Adrenal gland (tissue), 12 donors: ENCODE data around the gene HHLA2. TPM values are rescaled to one million over a fixed set of nuclear protein-coding genes. Genes with fewer than 3 reads are reported as not detected.

ENCODE experiments used
- DNase-seq, 7 donors: peaks; one replicate each; pipeline ENCODE4 v3.0.0-alpha.2; 2019 to 2020
- H3K27ac ChIP-seq, 5 donors: fragments of 200-600 bp; sonication (generic) in 4 of 5; 1 replicate in 3 of 5; 2 replicates in 2 of 5; pipeline versions ENCODE4 v1.5.1 to v1.8.0; 2016 to 2020; ENCODE audit warnings: mild to moderate bottlenecking in 1 of 5
- H3K27me3 ChIP-seq: fragments of 200-600 bp; 2 replicates; pipeline ENCODE4 v1.8.0; 2021
- H3K36me3 ChIP-seq, 2 donors: fragments of 200-600 bp; replicated peaks in 1 of 2; 1 replicate in 1 of 2; 2 replicates in 1 of 2; pipeline versions ENCODE4 v1.5.1 to v1.8.0; 2018 to 2022
- H3K4me1 ChIP-seq, 2 donors: fragments of 200-600 bp; replicated peaks in 1 of 2; 1 replicate in 1 of 2; 2 replicates in 1 of 2; pipeline versions ENCODE4 v1.5.1 to v1.8.0; 2018 to 2021
- H3K4me3 ChIP-seq, 4 donors: fragments of 200-600 bp; sonication (generic) in 3 of 4; one replicate each; pipeline ENCODE4 v1.5.1; 2016 to 2018
- H3K9me3 ChIP-seq, 3 donors: fragments of 200-600 bp; sonication (generic) in 1 of 3; replicated peaks in 1 of 3; 1 replicate in 2 of 3; 2 replicates in 1 of 3; pipeline versions ENCODE4 v1.5.1 to v1.8.0; 2016 to 2021
- POLR2A ChIP-seq, 2 donors: fragments of 450-650 bp; IDR thresholded peaks; one replicate each; pipeline ENCODE4 v1.6.1; 2017; ENCODE audit warnings: antibody characterized with exemption in 2 of 2, mild to moderate bottlenecking in 2 of 2, moderate library complexity in 1 of 2
- WGBS, 4 donors: extraction: QIAGEN DNeasy Blood & Tissue Kit in 2 of 4; methylation state at CpG; one replicate each; pipeline versions ENCODE4 v1.1.5 to v1.1.7; 2013 to 2017; 5-methylcytosine and 5-hydroxymethylcytosine counted together
- intact Hi-C, 2 donors: fragments of 100-400 bp; cut with DNase I; formaldehyde crosslinking; loops; one replicate each; pipeline versions ENCODE4 v1.14.1 to v1.15.0; 2022 to 2023
- polyA plus RNA-seq, 3 donors: library from polyadenylated mRNA; stranded (reverse); fragments of 200-250 nt in 2 of 3; fragments of 350-450 nt in 1 of 3; fragmentation: Illumina TruSeq in 1 of 3; extraction: RNeasy Lipid Tissue Mini Kit (QIAGEN cat#74804) in 1 of 3; gene quantifications; one replicate each; pipeline ENCODE4 v1.2.3, GENCODE V29; 2013 to 2014
- total RNA-seq, 9 donors: library from RNA; depleted of rRNA in 4 of 9; stranded (reverse); fragments of >200 nt in 4 of 9; fragments of 120-200 nt in 1 of 9; fragmentation: NEBNext Ultra II Directional in 1 of 9; extraction: Animal tissue kit (Norgen Biotek cat#: 25700) in 1 of 9; gene quantifications; one replicate each; pipeline versions ENCODE4 v1.1.0 to v1.2.4, GENCODE V29; 2013 to 2023
- TF ChIP-seq, protein P1 (sequence below), 6 experiments: fragments of 450-650 bp in 4 of 6; fragments of 200-600 bp in 2 of 6; sonication (generic) in 1 of 6; IDR thresholded peaks; 1 replicate in 5 of 6; 2 replicates in 1 of 6; pipeline versions ENCODE4 v1.5.1 to v1.8.0; 2016 to 2021; ENCODE audit warnings: antibody characterized with exemption in 6 of 6, mild to moderate bottlenecking in 2 of 6, moderate library complexity in 1 of 6
- donor health status: healthy with polysubstance abuse.
- donor health status: Bipolar disorder and iron deficiency.
- donor health status: DM: yes; HTN: yes; CAD: no.
- donor health status: DM: no; HTN: no; CAD: no.
- donor health status: DM: no; HTN: no; CAD: no.
- donor health status: DM: yes; HTN: yes; CAD: no.

HHLA2 gene
- total and polyA plus RNA-seq, 12 donors: 0.03 to 0.06 TPM; not detected in 10

- intact Hi-C loops: no loop called here
- no peaks in the 10 kb centered on the region for H3K36me3 ChIP-seq
- H3K4me1 ChIP-seq: no peaks in the 10 kb centered on the region
- 88 to 96% (median 91%) methylated on average over 4 of the region's 4 CpGs for WGBS, 4 donors
- H3K9me3 ChIP-seq: no peaks in the 10 kb centered on the region
- H3K4me3 ChIP-seq: no peak overlapping the region
- H3K27me3 ChIP-seq: no peaks in the 10 kb centered on the region
- H3K27ac ChIP-seq: no peak overlapping the region
- no peak for DNase-seq
- TF ChIP-seq POLR2A (IDR thresholded peaks at IDR 0.05): no peak
- TF ChIP-seq, protein P1, sequence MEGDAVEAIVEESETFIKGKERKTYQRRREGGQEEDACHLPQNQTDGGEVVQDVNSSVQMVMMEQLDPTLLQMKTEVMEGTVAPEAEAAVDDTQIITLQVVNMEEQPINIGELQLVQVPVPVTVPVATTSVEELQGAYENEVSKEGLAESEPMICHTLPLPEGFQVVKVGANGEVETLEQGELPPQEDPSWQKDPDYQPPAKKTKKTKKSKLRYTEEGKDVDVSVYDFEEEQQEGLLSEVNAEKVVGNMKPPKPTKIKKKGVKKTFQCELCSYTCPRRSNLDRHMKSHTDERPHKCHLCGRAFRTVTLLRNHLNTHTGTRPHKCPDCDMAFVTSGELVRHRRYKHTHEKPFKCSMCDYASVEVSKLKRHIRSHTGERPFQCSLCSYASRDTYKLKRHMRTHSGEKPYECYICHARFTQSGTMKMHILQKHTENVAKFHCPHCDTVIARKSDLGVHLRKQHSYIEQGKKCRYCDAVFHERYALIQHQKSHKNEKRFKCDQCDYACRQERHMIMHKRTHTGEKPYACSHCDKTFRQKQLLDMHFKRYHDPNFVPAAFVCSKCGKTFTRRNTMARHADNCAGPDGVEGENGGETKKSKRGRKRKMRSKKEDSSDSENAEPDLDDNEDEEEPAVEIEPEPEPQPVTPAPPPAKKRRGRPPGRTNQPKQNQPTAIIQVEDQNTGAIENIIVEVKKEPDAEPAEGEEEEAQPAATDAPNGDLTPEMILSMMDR (IDR thresholded peaks at IDR 0.05): no peak
Observed at GRCh38 chr3:108416111-108416869, 119.9 kb downstream of the HHLA2 start.

DNA sequence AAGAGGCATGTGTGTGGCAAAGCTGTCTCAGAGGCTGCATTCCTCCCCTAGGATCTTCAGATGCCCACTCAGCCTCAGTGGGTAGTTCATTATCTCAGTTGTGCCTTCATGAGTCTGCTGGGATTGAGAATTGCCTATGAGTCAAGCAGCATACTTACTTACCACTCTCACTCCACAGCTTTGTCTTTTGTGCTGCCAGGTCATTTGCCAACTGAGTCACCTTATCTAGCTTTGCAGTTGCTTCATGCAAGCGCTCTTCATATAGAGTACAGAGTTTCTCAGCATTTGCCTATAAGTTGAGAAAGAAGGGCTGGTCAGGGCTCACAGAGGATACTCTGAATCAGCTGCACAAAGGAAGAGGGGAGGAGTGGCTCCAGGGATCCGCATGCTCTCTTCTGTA lies 124.6 kb downstream of the HHLA2 start:
- no peak overlapping the region for H3K4me3 ChIP-seq
- H3K36me3 ChIP-seq: no peaks in the 10 kb centered on the region
- TF ChIP-seq, protein P1 (IDR thresholded peaks at IDR 0.05): no peak
- TF ChIP-seq POLR2A (IDR thresholded peaks at IDR 0.05): no peak
- DNase-seq: no peak
- 89 to 100% (median 97%) methylated on average over 2 of the region's 2 CpGs for WGBS, 4 donors
- intact Hi-C loops: no loop called here
- no peaks in the 10 kb centered on the region for H3K27me3 ChIP-seq
- H3K9me3 ChIP-seq: no peaks in the 10 kb centered on the region
- no peaks in the 10 kb centered on the region for H3K4me1 ChIP-seq
- H3K27ac ChIP-seq: no peak overlapping the region

Other genes starting within 250 kb of the HHLA2 start
- gene CD47, start 205.5 kb upstream of the HHLA2 start, total RNA-seq: 100 to 1,000 TPM in 2 of 9 donors, 10 to 100 TPM in 7; 46.6 to 108 (median 80.1) TPM
- gene CD47, start 205.5 kb upstream of the HHLA2 start, polyA plus RNA-seq: 10 to 100 TPM; 24.2 to 60.6 (median 37.6) TPM
- gene IFT57, start 74.1 kb upstream of the HHLA2 start, total RNA-seq: 10 to 100 TPM; 36.0 to 61.9 (median 52.4) TPM
- 10 to 100 TPM; 16.1 to 48.5 (median 20.3) TPM for gene IFT57, start 74.1 kb upstream of the HHLA2 start, polyA plus RNA-seq
- under 1 TPM in 7 of 9 donors, not detected in 2; 0.07 to 0.67 (median 0.19) TPM for gene MYH15, start 214.0 kb downstream of the HHLA2 start, total RNA-seq
- gene MYH15, start 214.0 kb downstream of the HHLA2 start, polyA plus RNA-seq: 1 to 10 TPM in 1 of 3 donors, under 1 TPM in 2; 0.13 to 1.0 (median 0.49) TPM